B cell (primary cell): ENCODE results near the gene IL34. TPM values are rescaled to one million over a fixed set of nuclear protein-coding genes. Genes with fewer than 3 reads are reported as not detected.

Experiments used
- ATAC-seq: fragments of 200-7000 bp; cut with Tn5 transposase; one replicate; pipeline ENCODE4 v1.10.0; 2021; ENCODE audit warnings: low read depth, mild to moderate bottlenecking, moderate number of reproducible peaks, moderate library complexity
- CTCF ChIA-PET: fragments of 350-600 bp; sonication (Branson Sonifier 250); formaldehyde crosslinking; loops from one replicate; lab custom pipeline; 2021; ENCODE audit warnings: antibody characterized with exemption, inconsistent platforms; lab: Charles Lee
- POLR2A ChIA-PET: fragments of 350-600 bp; sonication (Branson Sonifier 250); formaldehyde crosslinking; loops from one replicate; lab custom pipeline; 2021; ENCODE audit warnings: antibody characterized with exemption; lab: Charles Lee
- DNase-seq: peaks from one replicate; pipeline ENCODE4 v3.0.0; 2013
- H2AFZ ChIP-seq: 2 replicates; pipeline ENCODE4 v1.6.1; 2012; ENCODE audit warnings: mild to moderate bottlenecking, low read depth, low read length; ENCODE audit not compliant: insufficient read depth, poor library complexity, severe bottlenecking
- H3K27ac ChIP-seq, 2 donors: 1 replicate in 1 of 2; 2 replicates in 1 of 2; pipeline ENCODE4 v1.5.1; 2012 to 2013; ENCODE audit warnings: low read length in 2 of 2, mild to moderate bottlenecking in 2 of 2, moderate library complexity in 1 of 2
- H3K27me3 ChIP-seq, 4 experiments: fragments of 200-600 bp in 1 of 4; sonication (generic) in 1 of 4; replicated peaks in 1 of 4; 1 replicate in 2 of 4; 2 replicates in 2 of 4; pipeline versions ENCODE4 v1.6.1 to v1.7.0; 2013 to 2016; ENCODE audit warnings: low read length in 3 of 4, mild to moderate bottlenecking in 2 of 4, mixed read lengths in 1 of 4, moderate library complexity in 1 of 4; ENCODE audit not compliant: insufficient read depth in 4 of 4, control insufficient read depth in 3 of 4; ENCODE audit errors: control extremely low read depth in 1 of 4
- H3K36me3 ChIP-seq, 2 experiments: replicated peaks in 1 of 2; 1 replicate in 1 of 2; 2 replicates in 1 of 2; pipeline versions ENCODE4 v1.6.1 to v1.7.1; 2013; ENCODE audit warnings: low read length in 1 of 2; ENCODE audit not compliant: insufficient read depth in 2 of 2, control insufficient read depth in 1 of 2; ENCODE audit errors: control extremely low read depth in 1 of 2, extremely low read depth in 1 of 2
- H3K4me1 ChIP-seq, 2 donors: fragments of 200-600 bp in 1 of 2; sonication (generic) in 1 of 2; 1 replicate in 1 of 2; 2 replicates in 1 of 2; pipeline versions ENCODE4 v1.5.1 to v1.6.1; 2013 to 2017; ENCODE audit warnings: low read length in 2 of 2; ENCODE audit not compliant: control insufficient read depth in 2 of 2, insufficient read depth in 2 of 2
- H3K4me2 ChIP-seq: replicated peaks from 2 replicates; pipeline ENCODE3; 2012; ENCODE audit warnings: mild to moderate bottlenecking, low read depth, low read length; ENCODE audit not compliant: poor library complexity, severe bottlenecking
- H3K4me3 ChIP-seq, 5 experiments: fragments of 200-600 bp in 1 of 5; sonication (generic) in 1 of 5; 1 replicate in 3 of 5; 2 replicates in 2 of 5; pipeline versions ENCODE4 v1.5.1 to v1.7.0; 2011 to 2016; ENCODE audit warnings: low read length in 4 of 5, mild to moderate bottlenecking in 4 of 5, low read depth in 2 of 5, control low read depth in 1 of 5, moderate library complexity in 1 of 5; ENCODE audit not compliant: insufficient read depth in 1 of 5; ENCODE audit errors: control extremely low read depth in 1 of 5, extremely low read depth in 1 of 5
- H3K79me2 ChIP-seq: fragments of 200-600 bp; sonication (generic); one replicate; pipeline ENCODE4 v1.6.0; 2016; ENCODE audit warnings: low read length; ENCODE audit not compliant: control insufficient read depth, insufficient read depth
- H3K9ac ChIP-seq: fragments of 200-600 bp; sonication (generic); 2 replicates; pipeline ENCODE4 v1.6.1; 2017; ENCODE audit warnings: mild to moderate bottlenecking, low read length, moderate library complexity
- H3K9me3 ChIP-seq, 3 donors: one replicate each; pipeline versions ENCODE4 v1.6.1 to v1.7.1; 2013; ENCODE audit warnings: low read length in 2 of 3; ENCODE audit not compliant: control insufficient read depth in 2 of 3, insufficient read depth in 1 of 3; ENCODE audit errors: control extremely low read depth in 1 of 3
- H4K20me1 ChIP-seq: 2 replicates; pipeline ENCODE4 v1.6.0; 2012; ENCODE audit warnings: mild to moderate bottlenecking, low read length; ENCODE audit not compliant: insufficient read depth, control insufficient read depth, poor library complexity, severe bottlenecking
- H3K27ac Mint-ChIP-seq: one replicate; pipeline ENCODE4 v1.8.0; 2021; ENCODE audit warnings: mixed read lengths
- H3K27me3 Mint-ChIP-seq: one replicate; pipeline ENCODE4 v1.8.0; 2021; ENCODE audit warnings: mixed read lengths
- H3K4me1 Mint-ChIP-seq: one replicate; pipeline ENCODE4 v1.8.0; 2021; ENCODE audit warnings: mixed read lengths
- H3K4me3 Mint-ChIP-seq: one replicate; pipeline ENCODE4 v1.8.0; 2021; ENCODE audit warnings: mixed read lengths
- H3K9me3 Mint-ChIP-seq: one replicate; pipeline ENCODE4 v1.8.0; 2022; ENCODE audit warnings: mixed read lengths; ENCODE audit not compliant: insufficient read depth
- EZH2 ChIP-seq: IDR thresholded peaks from 2 replicates; pipeline ENCODE4 v1.6.1; 2012; ENCODE audit warnings: borderline replicate concordance, low read depth, mild to moderate bottlenecking, moderate library complexity, low read length; ENCODE audit not compliant: insufficient read depth, poor library complexity, severe bottlenecking
- WGBS: methylation state at CpG from one replicate; pipeline ENCODE4 v1.1.5; 2013; ENCODE audit warnings: missing lambda C conversion rate; ENCODE audit not compliant: insufficient coverage; 5-methylcytosine and 5-hydroxymethylcytosine counted together
- intact Hi-C: fragments of 100-400 bp; cut with micrococcal nuclease; formaldehyde crosslinking; loops from one replicate; pipeline ENCODE4 v1.10.0; 2022
- polyA plus RNA-seq: library from polyadenylated mRNA; depleted of rRNA; stranded (reverse); fragments of >200 nt; gene quantifications from 2 replicates; pipeline ENCODE4 v1.2.3, GENCODE V29; 2012
- total RNA-seq, 2 donors: library from RNA; stranded (reverse); fragments of 120-200 nt in 1 of 2; gene quantifications; 1 replicate in 1 of 2; 2 replicates in 1 of 2; pipeline versions ENCODE4 v1.2.3 to v1.2.4, GENCODE V29; 2013 to 2022
- TF ChIP-seq, protein P1 (sequence below): fragments of 200-600 bp; IDR thresholded peaks from one replicate; pipeline ENCODE4 v1.8.0; 2022; ENCODE audit warnings: antibody characterized with exemption, mild to moderate bottlenecking

IL34 gene
- total and polyA plus RNA-seq, 2 donors (not counting 1 experiment from before 2014, with no cell fraction given) = 0.09 TPM; not detected in 1

DNA sequence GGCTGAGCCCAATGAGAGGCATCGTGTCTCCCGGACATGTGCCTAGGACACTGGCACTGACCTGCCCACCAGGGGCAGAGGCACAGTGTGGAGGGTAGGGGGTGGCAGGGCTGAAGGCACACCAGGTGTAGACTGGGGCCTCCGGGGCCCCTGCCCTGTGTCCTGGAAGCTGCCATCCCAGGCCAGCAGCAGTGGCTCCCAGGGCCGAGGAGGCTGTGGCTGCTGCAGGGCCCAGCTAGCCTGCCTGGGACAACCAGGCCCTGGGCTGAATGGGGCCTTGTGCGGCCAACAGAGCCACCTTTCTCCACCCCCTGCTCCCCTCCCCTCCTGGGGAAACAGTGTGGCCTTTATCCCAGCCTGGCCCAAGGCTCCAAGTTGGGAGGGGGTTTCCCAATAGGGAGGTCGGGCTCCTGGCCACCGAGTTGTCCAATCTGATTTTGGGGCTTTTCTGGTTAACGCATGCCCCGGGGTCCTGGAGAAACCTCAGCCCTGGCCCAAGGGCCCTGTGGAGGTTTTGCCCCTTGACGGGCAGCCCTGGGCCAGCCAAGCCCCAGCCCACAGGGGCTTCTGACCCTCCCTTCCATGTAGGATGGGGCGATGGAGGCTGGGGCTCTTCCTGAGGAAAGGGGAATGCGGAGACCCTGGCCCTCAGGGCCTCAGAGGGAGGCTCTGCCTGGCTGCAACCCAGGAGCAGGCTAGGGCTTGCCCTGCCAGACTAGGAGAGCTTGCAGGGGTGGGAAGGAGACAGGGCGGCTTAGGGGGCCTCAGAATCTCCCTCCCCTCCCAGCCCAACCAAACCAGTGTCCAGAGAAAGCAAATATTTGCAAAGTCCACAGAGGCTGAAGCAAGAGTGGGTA, 35.3 kb downstream of the IL34 start:
- no peak for ATAC-seq
- H3K4me3 ChIP-seq = no peak overlapping the region
- TF ChIP-seq EZH2 = no peak
- TF ChIP-seq, protein P1, sequence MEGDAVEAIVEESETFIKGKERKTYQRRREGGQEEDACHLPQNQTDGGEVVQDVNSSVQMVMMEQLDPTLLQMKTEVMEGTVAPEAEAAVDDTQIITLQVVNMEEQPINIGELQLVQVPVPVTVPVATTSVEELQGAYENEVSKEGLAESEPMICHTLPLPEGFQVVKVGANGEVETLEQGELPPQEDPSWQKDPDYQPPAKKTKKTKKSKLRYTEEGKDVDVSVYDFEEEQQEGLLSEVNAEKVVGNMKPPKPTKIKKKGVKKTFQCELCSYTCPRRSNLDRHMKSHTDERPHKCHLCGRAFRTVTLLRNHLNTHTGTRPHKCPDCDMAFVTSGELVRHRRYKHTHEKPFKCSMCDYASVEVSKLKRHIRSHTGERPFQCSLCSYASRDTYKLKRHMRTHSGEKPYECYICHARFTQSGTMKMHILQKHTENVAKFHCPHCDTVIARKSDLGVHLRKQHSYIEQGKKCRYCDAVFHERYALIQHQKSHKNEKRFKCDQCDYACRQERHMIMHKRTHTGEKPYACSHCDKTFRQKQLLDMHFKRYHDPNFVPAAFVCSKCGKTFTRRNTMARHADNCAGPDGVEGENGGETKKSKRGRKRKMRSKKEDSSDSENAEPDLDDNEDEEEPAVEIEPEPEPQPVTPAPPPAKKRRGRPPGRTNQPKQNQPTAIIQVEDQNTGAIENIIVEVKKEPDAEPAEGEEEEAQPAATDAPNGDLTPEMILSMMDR = no peak
- intact Hi-C loops = no loop called here
- no peak overlapping the region for H3K4me2 ChIP-seq
- Mint-ChIP-seq H3K4me3 (no peak overlapping the region), H3K4me1 (peaks cover 6% of the 10 kb centered on the region), H3K27ac (no peak overlapping the region), H3K27me3 (peaks cover 9% of the 10 kb centered on the region), H3K9me3 (no peaks in the 10 kb centered on the region)
- no peaks in the 10 kb centered on the region for H3K9me3 ChIP-seq
- peaks cover 0 to 25% (median 3%) of the 10 kb centered on the region in 4 experiments for H3K27me3 ChIP-seq
- H2AFZ ChIP-seq = no peak overlapping the region
- 87% methylated on average over 8 of the region's 13 CpGs for WGBS
- peaks cover 0 to 4% of the 10 kb centered on the region in 2 donors for H3K4me1 ChIP-seq
- ChIA-PET POLR2A (no interaction called here), CTCF (no interaction called here)
- H3K9ac ChIP-seq = no peak overlapping the region
- DNase-seq = no peak
- no peaks in the 10 kb centered on the region for H4K20me1 ChIP-seq
- H3K36me3 ChIP-seq = no peaks in the 10 kb centered on the region
- H3K79me2 ChIP-seq = no peaks in the 10 kb centered on the region
- H3K27ac ChIP-seq = no peak overlapping the region
